Measurements from ENCODE around the gene SLC12A3. TPM values are rescaled to one million over a fixed set of nuclear protein-coding genes. Genes with fewer than 3 reads are reported as not detected.
A peak's percentile ranks its signal among the peaks of the same experiment; 100 is the strongest.

SLC12A3 gene
- total RNA-seq, 4 donors from 2014 or later: not detected

- DNase-seq (ENCODE audit: extremely low spot score): no peak
- TF ChIP-seq POLR2A (IDR thresholded peaks at IDR 0.05; ENCODE audit: low read depth): no peak
- no peak for TF ChIP-seq POLR2AphosphoS5 (IDR thresholded peaks at IDR 0.05)
- no peak for TF ChIP-seq EP300 (IDR thresholded peaks at IDR 0.05)
- no peak for TF ChIP-seq CTCF (IDR thresholded peaks at IDR 0.05)
- no peaks in the 10 kb centered on the region for H3K9me3 ChIP-seq
- H3K36me3 ChIP-seq: no peaks in the 10 kb centered on the region
- H3K4me3 ChIP-seq: no peak overlapping the region
- H3K27ac ChIP-seq (replicated peaks in 1 of 4): no peak overlapping the region
- intact Hi-C loops (cut with DNase I): no loop called here
- no peaks in the 10 kb centered on the region for H3K27me3 ChIP-seq
- 88% methylated on average over 9 of the region's 9 CpGs for WGBS
- H3K4me1 ChIP-seq: no peaks in the 10 kb centered on the region
Measured at GRCh38 chr16:56923481-56924091, 58.6 kb downstream of the SLC12A3 start.

GRCh38 chr16:56927471-56927870 lies 62.5 kb downstream of the SLC12A3 start:
- WGBS: 58% methylated on average over 2 of the region's 2 CpGs
- Histone ChIP-seq H3K36me3 (no peaks in the 10 kb centered on the region), H3K27ac (replicated peaks in 1 of 4) (no peak overlapping the region), H3K9me3 (no peaks in the 10 kb centered on the region), H3K4me3 (no peak overlapping the region), H3K27me3 (no peaks in the 10 kb centered on the region), H3K4me1 (peaks cover 7 to 14% (median 10%) of the 10 kb centered on the region in 4 donors)
- TF ChIP-seq POLR2AphosphoS5 (IDR thresholded peaks at IDR 0.05) (no peak), EP300 (IDR thresholded peaks at IDR 0.05) (no peak), POLR2A (IDR thresholded peaks at IDR 0.05; ENCODE audit: low read depth) (no peak), CTCF (IDR thresholded peaks at IDR 0.05) (no peak)
- no peak for DNase-seq (ENCODE audit: extremely low spot score)
- intact Hi-C loops (cut with DNase I): no loop called here

- no peaks in the 10 kb centered on the region for H3K9me3 ChIP-seq
- no peak for TF ChIP-seq CTCF (IDR thresholded peaks at IDR 0.05)
- TF ChIP-seq POLR2A (IDR thresholded peaks at IDR 0.05; ENCODE audit: low read depth): no peak
- TF ChIP-seq POLR2AphosphoS5 (IDR thresholded peaks at IDR 0.05): no peak
- no peak for TF ChIP-seq EP300 (IDR thresholded peaks at IDR 0.05)
- DNase-seq (ENCODE audit: extremely low spot score): no peak
- WGBS: 100% methylated on average over 4 of the region's 4 CpGs
- H3K27ac ChIP-seq (replicated peaks in 1 of 4): no peak overlapping the region
- H3K27me3 ChIP-seq: no peaks in the 10 kb centered on the region
- H3K4me3 ChIP-seq: no peak overlapping the region
- peaks cover 19 to 29% (median 24%) of the 10 kb centered on the region in 4 donors for H3K4me1 ChIP-seq
- intact Hi-C loops (cut with DNase I): loop anchor here (5.0 to 10.0 kb wide), 2 partner anchors 62 to 185 kb away; partner anchors contain the start of gene SLC12A3
- H3K36me3 ChIP-seq: peaks cover 0 to under 1% (median 0%) of the 10 kb centered on the region in 4 donors
Measured at GRCh38 chr16:56929639-56930038, 64.6 kb downstream of the SLC12A3 start.

- H3K27me3 ChIP-seq: no peaks in the 10 kb centered on the region
- H3K4me3 ChIP-seq: peak overlapping the region in 1 of 4 donors; percentile 79
- WGBS: 89% methylated on average over 11 of the region's 15 CpGs
- H3K9me3 ChIP-seq: no peaks in the 10 kb centered on the region
- no peak for TF ChIP-seq POLR2A (IDR thresholded peaks at IDR 0.05; ENCODE audit: low read depth)
- peaks cover 1 to 10% (median 5%) of the 10 kb centered on the region in 4 donors for H3K36me3 ChIP-seq
- no peak for DNase-seq (ENCODE audit: extremely low spot score)
- peak overlapping the region; percentile 97 to 100 (median 98) for H3K27ac ChIP-seq (replicated peaks in 1 of 4)
- H3K4me1 ChIP-seq: peaks cover 30 to 39% (median 34%) of the 10 kb centered on the region in 4 donors
- intact Hi-C loops (cut with DNase I): loop anchor here (5.0 to 10.0 kb wide), 2 partner anchors 63 to 186 kb away; partner anchors contain the start of gene SLC12A3
Measured at GRCh38 chr16:56930486-56931270, 65.7 kb downstream of the SLC12A3 start.

DNA sequence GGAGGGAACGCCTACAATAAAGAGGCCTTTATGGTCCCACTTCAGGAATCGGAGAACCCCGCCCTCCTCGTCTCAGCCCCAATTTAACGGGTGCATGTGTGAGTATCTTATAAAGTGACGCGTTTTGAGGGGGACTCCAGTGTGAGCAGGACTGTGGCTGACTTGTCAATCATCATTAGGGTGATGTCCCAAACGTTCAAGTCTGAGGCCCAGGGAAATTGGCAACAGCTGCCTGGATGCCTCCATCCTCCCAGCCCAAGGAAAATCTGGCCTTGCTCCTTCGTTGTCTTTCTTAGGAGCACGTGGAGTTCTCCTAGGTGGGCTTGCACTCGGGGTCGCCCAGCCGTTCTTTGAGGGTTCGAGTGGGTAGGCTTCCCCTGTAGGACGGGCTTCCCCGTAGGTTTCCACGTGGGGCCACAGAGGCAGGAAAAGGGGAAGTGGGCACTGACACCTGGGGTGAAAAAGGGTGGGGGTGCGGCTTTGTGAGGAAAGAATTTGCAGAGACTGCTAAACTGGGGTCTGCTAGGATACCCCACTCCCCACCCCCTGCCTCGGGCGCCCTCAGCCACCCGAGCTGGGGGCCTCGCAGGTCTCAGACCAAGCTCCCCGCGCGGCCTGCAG lies 66.4 kb downstream of the SLC12A3 start:
- H3K27ac ChIP-seq (replicated peaks in 1 of 4): peak overlapping the region; percentile 97 to 100 (median 98)
- intact Hi-C loops (cut with DNase I): loop anchor here (5.0 to 10.0 kb wide), 2 partner anchors 64 to 187 kb away; partner anchors contain the start of gene SLC12A3
- 33% methylated on average over 18 of the region's 25 CpGs for WGBS
- peak overlapping the region; percentile 78 to 99 (median 85) for H3K4me3 ChIP-seq
- no peak for TF ChIP-seq POLR2AphosphoS5 (IDR thresholded peaks at IDR 0.05)
- no peaks in the 10 kb centered on the region for H3K27me3 ChIP-seq
- H3K36me3 ChIP-seq: peaks cover 8 to 17% (median 12%) of the 10 kb centered on the region in 4 donors
- peaks cover 36 to 46% (median 41%) of the 10 kb centered on the region in 4 donors for H3K4me1 ChIP-seq
- no peak for DNase-seq (ENCODE audit: extremely low spot score)
- H3K9me3 ChIP-seq: no peaks in the 10 kb centered on the region

Measured in esophagus muscularis mucosa (tissue), 4 donors.